HepG2 (cell line): ENCODE measurements around the gene CCDC34. TPM values are rescaled to one million over a fixed set of nuclear protein-coding genes. Genes with fewer than 3 reads are reported as not detected.

Experiments
- CENPT ChIP-seq: sonication (generic); formaldehyde crosslinking; IDR thresholded peaks from 2 replicates; pipeline ENCODE4 v1.8.0; 2022; ENCODE audit warnings: low read depth, mild to moderate bottlenecking, moderate library complexity, missing genetic modification reagents
- HNRNPH1 ChIP-seq: fragments of 200-400 bp; formaldehyde crosslinking; optimal IDR thresholded peaks from 2 replicates; pipeline ENCODE3; 2017; ENCODE audit warnings: mild to moderate bottlenecking, low read depth, low read length
- ISL2 ChIP-seq: sonication (generic); formaldehyde crosslinking; IDR thresholded peaks from 2 replicates; pipeline ENCODE4 v1.5.0; 2020; ENCODE audit warnings: missing genetic modification reagents
- KMT2B ChIP-seq: IDR thresholded peaks from 2 replicates; pipeline ENCODE4 v1.6.1; 2016; ENCODE audit warnings: missing genetic modification reagents, missing compliant biosample characterization
- MLX ChIP-seq: IDR thresholded peaks from 2 replicates; pipeline ENCODE4 v1.6.1; 2016
- NR1H2 ChIP-seq: sonication (generic); formaldehyde crosslinking; IDR thresholded peaks from 2 replicates; pipeline ENCODE4 v1.8.1; 2022; ENCODE audit warnings: low read depth, missing genetic modification reagents, borderline replicate concordance
- NR2F2 ChIP-seq: IDR thresholded peaks from 2 replicates; pipeline ENCODE4 v1.6.1; 2012; ENCODE audit warnings: low read depth, inconsistent platforms, borderline replicate concordance
- PAWR ChIP-seq: sonication (generic); formaldehyde crosslinking; IDR thresholded peaks from 2 replicates; pipeline ENCODE4 v1.4.0; 2020; ENCODE audit warnings: missing genetic modification reagents, mild to moderate bottlenecking, borderline replicate concordance
- RARA ChIP-seq: IDR thresholded peaks from 2 replicates; pipeline ENCODE4 v1.6.1; 2016; ENCODE audit warnings: missing genetic modification reagents, missing compliant biosample characterization
- SIX4 ChIP-seq: sonication (generic); formaldehyde crosslinking; IDR thresholded peaks from 2 replicates; pipeline ENCODE4 v1.4.0; 2020; ENCODE audit warnings: missing genetic modification reagents
- TAF15 ChIP-seq: fragments of 200-400 bp; formaldehyde crosslinking; IDR thresholded peaks from one replicate; pipeline ENCODE4 v1.6.1; 2018; ENCODE audit warnings: mild to moderate bottlenecking, low read depth, low read length; ENCODE audit not compliant: poor library complexity, severe bottlenecking
- TFAP4 ChIP-seq: sonication (generic); IDR thresholded peaks from 2 replicates; pipeline ENCODE4 v1.6.1; 2016; ENCODE audit warnings: low read depth, borderline replicate concordance
- TGIF2 ChIP-seq: IDR thresholded peaks from 2 replicates; pipeline ENCODE4 v1.6.1; 2016; ENCODE audit warnings: control low read depth, missing compliant biosample characterization
- THAP9 ChIP-seq: sonication (generic); formaldehyde crosslinking; IDR thresholded peaks from 2 replicates; pipeline ENCODE4; 2020; ENCODE audit warnings: missing genetic modification reagents, mild to moderate bottlenecking, borderline replicate concordance
- TRIM24 ChIP-seq: sonication (generic); formaldehyde crosslinking; IDR thresholded peaks from 2 replicates; pipeline ENCODE4 v1.8.0; 2022; ENCODE audit warnings: mild to moderate bottlenecking, missing genetic modification reagents
- U2AF1 ChIP-seq: fragments of 200-400 bp; formaldehyde crosslinking; optimal IDR thresholded peaks from 2 replicates; pipeline ENCODE3; 2017; ENCODE audit warnings: mild to moderate bottlenecking, low read depth, low read length
- ZFYVE20 ChIP-seq: sonication (generic); formaldehyde crosslinking; IDR thresholded peaks from 2 replicates; pipeline ENCODE4 v1.8.0; 2023; ENCODE audit warnings: low read depth, mild to moderate bottlenecking, moderate library complexity, missing genetic modification reagents, borderline replicate concordance
- ZKSCAN8 ChIP-seq: IDR thresholded peaks from 2 replicates; pipeline ENCODE4 v1.6.1; 2016; ENCODE audit warnings: borderline replicate concordance, missing genetic modification reagents, missing compliant biosample characterization
- ZNF672 ChIP-seq: sonication (generic); formaldehyde crosslinking; IDR thresholded peaks from 2 replicates; pipeline ENCODE4 v1.8.1; 2022; ENCODE audit warnings: missing genetic modification reagents
- ZNF83 ChIP-seq: sonication (generic); formaldehyde crosslinking; IDR thresholded peaks from 2 replicates; pipeline ENCODE4 v1.4.0; 2020; ENCODE audit warnings: missing genetic modification reagents, mild to moderate bottlenecking, borderline replicate concordance
- polyA plus RNA-seq, 8 experiments: library from polyadenylated mRNA; depleted of rRNA in 3 of 8; stranded (reverse) in 7 of 8; unstranded in 1 of 8; fragments of >200 nt; fragmentation: Illumina TruSeq in 4 of 8; extraction: Trizol in 4 of 8; gene quantifications; 2 replicates each; pipeline versions ENCODE4 v1.2.1 to v1.2.3, GENCODE V29; 2011 to 2016; ENCODE audit warnings: low read depth in 4 of 8, missing spikeins in 1 of 8, mixed read lengths in 1 of 8; ENCODE audit not compliant: insufficient read depth in 1 of 8
- total RNA-seq, 5 experiments: library from RNA; depleted of rRNA; stranded (reverse); fragments of >200 nt; fragmentation: Illumina TruSeq; extraction: Trizol; gene quantifications; 2 replicates each; pipeline ENCODE4 v1.2.3, GENCODE V29; 2016; ENCODE audit warnings: low read depth in 1 of 5
- TF ChIP-seq, protein P1 (sequence below): sonication (generic); formaldehyde crosslinking; IDR thresholded peaks from 2 replicates; pipeline ENCODE4 v1.4.0; 2020; ENCODE audit warnings: low read depth, mild to moderate bottlenecking, missing genetic modification reagents
- TF ChIP-seq, protein P2 (sequence below): IDR thresholded peaks from 2 replicates; pipeline ENCODE4 v1.6.1; 2016; ENCODE audit warnings: low read depth, control low read depth

The CCDC34 gene
- total and polyA plus RNA-seq, 2 of the 13 experiments (the other 11 are each of a cell fraction or from before 2014, with no cell fraction given) = 7.6 to 34.3 TPM

GRCh38 chr11:27395556-27396258 lies 32.7 kb upstream of the CCDC34 start (continued):
- TF ChIP-seq, protein P1, sequence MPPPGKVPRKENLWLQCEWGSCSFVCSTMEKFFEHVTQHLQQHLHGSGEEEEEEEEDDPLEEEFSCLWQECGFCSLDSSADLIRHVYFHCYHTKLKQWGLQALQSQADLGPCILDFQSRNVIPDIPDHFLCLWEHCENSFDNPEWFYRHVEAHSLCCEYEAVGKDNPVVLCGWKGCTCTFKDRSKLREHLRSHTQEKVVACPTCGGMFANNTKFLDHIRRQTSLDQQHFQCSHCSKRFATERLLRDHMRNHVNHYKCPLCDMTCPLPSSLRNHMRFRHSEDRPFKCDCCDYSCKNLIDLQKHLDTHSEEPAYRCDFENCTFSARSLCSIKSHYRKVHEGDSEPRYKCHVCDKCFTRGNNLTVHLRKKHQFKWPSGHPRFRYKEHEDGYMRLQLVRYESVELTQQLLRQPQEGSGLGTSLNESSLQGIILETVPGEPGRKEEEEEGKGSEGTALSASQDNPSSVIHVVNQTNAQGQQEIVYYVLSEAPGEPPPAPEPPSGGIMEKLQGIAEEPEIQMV = no peak
- TF ChIP-seq THAP9 (no peak), U2AF1 (no peak), ISL2 (peak; percentile 57; the same call in 1 of the 2 replicates), TAF15 (no peak), ZFYVE20 (no peak), MLX (CRISPR knock-in tag) (0 out of 2 replicates have a peak, but pooled peaks have one; percentile 40), KMT2B (CRISPR knock-in tag) (no peak), ZNF83 (CRISPR knock-in tag) (no peak), ZNF672 (CRISPR knock-in tag) (no peak), CENPT (no peak), SIX4 (CRISPR knock-in tag) (peak; percentile 58; the same call in 1 of the 2 replicates), TFAP4 (no peak), PAWR (CRISPR knock-in tag) (no peak), TRIM24 (CRISPR knock-in tag) (no peak), HNRNPH1 (no peak), TGIF2 (CRISPR knock-in tag) (no peak), NR1H2 (no peak), ZKSCAN8 (peak; percentile 55; the same call in 1 of the 2 replicates), NR2F2 (no peak), RARA (peak; percentile 78)
- TF ChIP-seq, protein P2, sequence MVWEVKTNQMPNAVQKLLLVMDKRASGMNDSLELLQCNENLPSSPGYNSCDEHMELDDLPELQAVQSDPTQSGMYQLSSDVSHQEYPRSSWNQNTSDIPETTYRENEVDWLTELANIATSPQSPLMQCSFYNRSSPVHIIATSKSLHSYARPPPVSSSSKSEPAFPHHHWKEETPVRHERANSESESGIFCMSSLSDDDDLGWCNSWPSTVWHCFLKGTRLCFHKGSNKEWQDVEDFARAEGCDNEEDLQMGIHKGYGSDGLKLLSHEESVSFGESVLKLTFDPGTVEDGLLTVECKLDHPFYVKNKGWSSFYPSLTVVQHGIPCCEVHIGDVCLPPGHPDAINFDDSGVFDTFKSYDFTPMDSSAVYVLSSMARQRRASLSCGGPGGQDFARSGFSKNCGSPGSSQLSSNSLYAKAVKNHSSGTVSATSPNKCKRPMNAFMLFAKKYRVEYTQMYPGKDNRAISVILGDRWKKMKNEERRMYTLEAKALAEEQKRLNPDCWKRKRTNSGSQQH (CRISPR knock-in tag) = no peak
